Neural cell (in vitro differentiated cells): ENCODE data around the gene FAM171A2.

Source experiments
- EP300 ChIP-seq: fragments of 450-650 bp; conservative IDR thresholded peaks from 2 replicates; pipeline ENCODE4 v1.6.1; 2014; ENCODE audit warnings: antibody characterized with exemption, mild to moderate bottlenecking, moderate library complexity; ENCODE audit not compliant: poor library complexity, severe bottlenecking
- EZH2 ChIP-seq: fragments of 200-600, 300-800 bp; shearing (Covaris generic), sonication (generic); IDR thresholded peaks from 2 replicates; pipeline ENCODE4 v1.6.1; 2014; ENCODE audit warnings: antibody characterized with exemption, low read length, borderline replicate concordance, mild to moderate bottlenecking; ENCODE audit not compliant: insufficient read depth, poor library complexity, severe bottlenecking
- MXI1 ChIP-seq: fragments of 450-650 bp; conservative IDR thresholded peaks from 2 replicates; pipeline ENCODE4 v1.6.1; 2014; ENCODE audit warnings: antibody characterized with exemption, mild to moderate bottlenecking; ENCODE audit not compliant: poor library complexity, severe bottlenecking
- POLR2AphosphoS5 ChIP-seq: IDR thresholded peaks from 2 replicates; pipeline ENCODE4 v1.6.1; 2012
- RAD21 ChIP-seq: fragments of 450-650 bp; conservative IDR thresholded peaks from 2 replicates; pipeline ENCODE4 v1.6.1; 2014; ENCODE audit warnings: antibody characterized with exemption, mild to moderate bottlenecking, moderate library complexity
- SMC3 ChIP-seq: fragments of 450-650 bp; conservative IDR thresholded peaks from 2 replicates; pipeline ENCODE4 v1.6.1; 2014; ENCODE audit warnings: antibody characterized with exemption, mild to moderate bottlenecking, moderate library complexity; ENCODE audit not compliant: poor library complexity
- TAF1 ChIP-seq: IDR thresholded peaks from 2 replicates; pipeline ENCODE4 v1.6.1; 2012; ENCODE audit warnings: low read depth
- TF ChIP-seq, protein P1 (sequence below): fragments of 450-650 bp; IDR thresholded peaks from 2 replicates; pipeline ENCODE4 v1.5.1; 2014; ENCODE audit warnings: antibody characterized with exemption, mild to moderate bottlenecking, moderate library complexity; ENCODE audit not compliant: poor library complexity, severe bottlenecking
- TF ChIP-seq, protein P2 (sequence below): IDR thresholded peaks from 2 replicates; pipeline ENCODE4 v1.6.1; 2012; ENCODE audit warnings: borderline replicate concordance

DNA sequence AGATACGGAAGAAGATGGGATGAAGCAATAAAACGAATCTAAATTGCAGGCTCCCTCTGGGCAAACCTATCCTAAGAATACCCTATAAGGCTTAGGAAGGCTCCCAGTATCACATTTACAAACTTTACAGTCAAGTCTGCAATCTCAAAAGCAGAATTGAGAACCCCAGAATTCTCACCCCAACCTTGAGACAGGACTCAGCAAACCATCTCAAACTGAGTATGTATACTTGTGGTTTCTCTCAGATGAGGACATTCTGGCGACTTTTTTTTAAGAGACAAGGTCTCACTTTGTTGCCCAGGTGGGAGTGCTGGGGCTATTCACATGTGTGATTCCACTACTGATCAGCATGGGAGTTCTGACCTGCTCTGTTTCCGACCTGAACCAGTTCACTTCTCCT lies 45.1 kb upstream of the FAM171A2 start:
- TF ChIP-seq, protein P1, sequence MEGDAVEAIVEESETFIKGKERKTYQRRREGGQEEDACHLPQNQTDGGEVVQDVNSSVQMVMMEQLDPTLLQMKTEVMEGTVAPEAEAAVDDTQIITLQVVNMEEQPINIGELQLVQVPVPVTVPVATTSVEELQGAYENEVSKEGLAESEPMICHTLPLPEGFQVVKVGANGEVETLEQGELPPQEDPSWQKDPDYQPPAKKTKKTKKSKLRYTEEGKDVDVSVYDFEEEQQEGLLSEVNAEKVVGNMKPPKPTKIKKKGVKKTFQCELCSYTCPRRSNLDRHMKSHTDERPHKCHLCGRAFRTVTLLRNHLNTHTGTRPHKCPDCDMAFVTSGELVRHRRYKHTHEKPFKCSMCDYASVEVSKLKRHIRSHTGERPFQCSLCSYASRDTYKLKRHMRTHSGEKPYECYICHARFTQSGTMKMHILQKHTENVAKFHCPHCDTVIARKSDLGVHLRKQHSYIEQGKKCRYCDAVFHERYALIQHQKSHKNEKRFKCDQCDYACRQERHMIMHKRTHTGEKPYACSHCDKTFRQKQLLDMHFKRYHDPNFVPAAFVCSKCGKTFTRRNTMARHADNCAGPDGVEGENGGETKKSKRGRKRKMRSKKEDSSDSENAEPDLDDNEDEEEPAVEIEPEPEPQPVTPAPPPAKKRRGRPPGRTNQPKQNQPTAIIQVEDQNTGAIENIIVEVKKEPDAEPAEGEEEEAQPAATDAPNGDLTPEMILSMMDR: no peak
- TF ChIP-seq RAD21: no peak
- no peak for TF ChIP-seq TAF1
- TF ChIP-seq EP300: no peak
- TF ChIP-seq, protein P2, sequence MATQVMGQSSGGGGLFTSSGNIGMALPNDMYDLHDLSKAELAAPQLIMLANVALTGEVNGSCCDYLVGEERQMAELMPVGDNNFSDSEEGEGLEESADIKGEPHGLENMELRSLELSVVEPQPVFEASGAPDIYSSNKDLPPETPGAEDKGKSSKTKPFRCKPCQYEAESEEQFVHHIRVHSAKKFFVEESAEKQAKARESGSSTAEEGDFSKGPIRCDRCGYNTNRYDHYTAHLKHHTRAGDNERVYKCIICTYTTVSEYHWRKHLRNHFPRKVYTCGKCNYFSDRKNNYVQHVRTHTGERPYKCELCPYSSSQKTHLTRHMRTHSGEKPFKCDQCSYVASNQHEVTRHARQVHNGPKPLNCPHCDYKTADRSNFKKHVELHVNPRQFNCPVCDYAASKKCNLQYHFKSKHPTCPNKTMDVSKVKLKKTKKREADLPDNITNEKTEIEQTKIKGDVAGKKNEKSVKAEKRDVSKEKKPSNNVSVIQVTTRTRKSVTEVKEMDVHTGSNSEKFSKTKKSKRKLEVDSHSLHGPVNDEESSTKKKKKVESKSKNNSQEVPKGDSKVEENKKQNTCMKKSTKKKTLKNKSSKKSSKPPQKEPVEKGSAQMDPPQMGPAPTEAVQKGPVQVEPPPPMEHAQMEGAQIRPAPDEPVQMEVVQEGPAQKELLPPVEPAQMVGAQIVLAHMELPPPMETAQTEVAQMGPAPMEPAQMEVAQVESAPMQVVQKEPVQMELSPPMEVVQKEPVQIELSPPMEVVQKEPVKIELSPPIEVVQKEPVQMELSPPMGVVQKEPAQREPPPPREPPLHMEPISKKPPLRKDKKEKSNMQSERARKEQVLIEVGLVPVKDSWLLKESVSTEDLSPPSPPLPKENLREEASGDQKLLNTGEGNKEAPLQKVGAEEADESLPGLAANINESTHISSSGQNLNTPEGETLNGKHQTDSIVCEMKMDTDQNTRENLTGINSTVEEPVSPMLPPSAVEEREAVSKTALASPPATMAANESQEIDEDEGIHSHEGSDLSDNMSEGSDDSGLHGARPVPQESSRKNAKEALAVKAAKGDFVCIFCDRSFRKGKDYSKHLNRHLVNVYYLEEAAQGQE: no peak
- no peak for TF ChIP-seq SMC3
- no peak for TF ChIP-seq POLR2AphosphoS5
- no peak for TF ChIP-seq EZH2
- TF ChIP-seq MXI1: no peak
